GM12865 (cell line): ENCODE measurements around the gene SETD6.

Experiments
- DNase-seq: peaks from one replicate; pipeline ENCODE4 v3.0.0; 2010; ENCODE audit warnings: low read depth
- H3K4me3 ChIP-seq: 2 replicates; pipeline ENCODE4 v1.5.1; 2011; ENCODE audit warnings: mild to moderate bottlenecking, low read depth, low read length, control low read depth
- CTCF ChIP-seq: IDR thresholded peaks from 2 replicates; pipeline ENCODE4 v1.5.1; 2011; ENCODE audit warnings: low read length, control low read depth, low read depth, inconsistent platforms; ENCODE audit not compliant: insufficient read depth; ENCODE audit errors: missing control alignments

Gene SETD6

GRCh38 chr16:58499092-58499511 is 16.2 kb upstream of the SETD6 start:
- TF ChIP-seq CTCF, result no peak
- no peak for DNase-seq
- H3K4me3 ChIP-seq, result no peak overlapping the region

GRCh38 chr16:58499615-58500351 is 15.5 kb upstream of the SETD6 start, which contains the start of gene NDRG4:
Gene NDRG4 (plus strand): TSS chr16:58500143. CDS start chr16:58500249, 106 bp downstream.
- peak; percentile 78 for DNase-seq
- no peak for TF ChIP-seq CTCF
- no peak within 1 kb of the TSS for H3K4me3 ChIP-seq

GRCh38 chr16:58500430-58501241 is 14.7 kb upstream of the SETD6 start:
- no peak for TF ChIP-seq CTCF
- DNase-seq, result no peak
- no peak overlapping the region for H3K4me3 ChIP-seq

GRCh38 chr16:58501242-58502131 is 13.8 kb upstream of the SETD6 start:
- no peak for TF ChIP-seq CTCF
- H3K4me3 ChIP-seq, result no peak overlapping the region
- peak; percentile 40 for DNase-seq

GRCh38 chr16:58502217-58502921 is 12.9 kb upstream of the SETD6 start:
- no peak overlapping the region for H3K4me3 ChIP-seq
- no peak for DNase-seq
- no peak for TF ChIP-seq CTCF

- no peak for DNase-seq
- TF ChIP-seq CTCF, result no peak
- H3K4me3 ChIP-seq, result no peak overlapping the region
These were observed 12.0 kb upstream of the SETD6 start for GRCh38 chr16:58503166-58503862.
